ENCODE data around the gene OR2A42. TPM values are rescaled to one million over a fixed set of nuclear protein-coding genes. Genes with fewer than 3 reads are reported as not detected.
A peak's percentile ranks its signal among the peaks of the same experiment; 100 is the strongest.
"Not testable (repeated sequence)": the region's sequence is repeated elsewhere in the genome, so short reads cannot be mapped to it uniquely, and the experiment has no call there.

Gene OR2A42, protein sequence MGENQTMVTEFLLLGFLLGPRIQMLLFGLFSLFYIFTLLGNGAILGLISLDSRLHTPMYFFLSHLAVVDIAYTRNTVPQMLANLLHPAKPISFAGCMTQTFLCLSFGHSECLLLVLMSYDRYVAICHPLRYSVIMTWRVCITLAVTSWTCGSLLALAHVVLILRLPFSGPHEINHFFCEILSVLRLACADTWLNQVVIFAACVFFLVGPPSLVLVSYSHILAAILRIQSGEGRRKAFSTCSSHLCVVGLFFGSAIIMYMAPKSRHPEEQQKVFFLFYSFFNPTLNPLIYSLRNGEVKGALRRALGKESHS
- polyA plus RNA-seq (2011; rRNA removed) (not detected in 2 replicates), polyA plus RNA-seq (2017; fragmentation: RNase III; extraction: RNeasy Plus Mini Kit Qiagen cat#74134 plus additional on column Dnase treatment) (not detected in 3 replicates), polyA minus RNA-seq (2011; rRNA and poly(A)+ RNA removed) (not detected in 2 replicates)
- not detected in 2 replicates for polyA plus RNA-seq (2012; cell fraction: cytosol; rRNA removed)
- polyA plus RNA-seq (2012; cell fraction: nucleus; rRNA removed): not detected in 2 replicates

DNA sequence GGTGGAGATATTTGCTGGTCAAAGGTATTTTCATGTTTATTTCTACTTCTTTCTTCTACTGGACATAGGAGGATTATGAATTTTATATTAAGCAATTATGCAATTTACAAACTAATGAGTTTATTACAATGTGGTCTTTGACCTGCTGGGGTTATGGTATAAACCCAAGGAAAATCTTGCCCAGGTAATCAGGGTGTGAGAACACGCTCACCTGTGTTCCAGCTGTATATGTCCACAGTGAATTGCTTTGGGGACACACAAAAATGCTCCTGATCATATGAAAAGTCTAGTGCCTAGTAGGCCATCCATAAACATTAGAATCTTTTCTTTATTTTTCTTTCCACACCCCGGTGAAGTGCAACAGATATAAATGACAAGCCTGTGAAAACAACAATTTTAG is at the start of gene OR2A42:
TSS of gene OR2A42 (minus strand) at position 241 of the 400 bp plus-strand sequence. CDS start 6,762 bp downstream, outside the sequence.
- 15% methylated on average over 1 of the region's 2 CpGs for WGBS (ENCODE audit: missing lambda C conversion rate)
- CTCF ChIA-PET; H3K27ac ChIP-seq; H3K4me2 ChIP-seq; POLR2A ChIA-PET; ATAC-seq; DNase-seq (ENCODE audit: low read depth in 1 of 2, low spot score in 1 of 2); H3K4me3 ChIP-seq; H3K9me3 ChIP-seq; FAIRE-seq; H3K4me1 ChIP-seq: not testable (repeated sequence)

DNA sequence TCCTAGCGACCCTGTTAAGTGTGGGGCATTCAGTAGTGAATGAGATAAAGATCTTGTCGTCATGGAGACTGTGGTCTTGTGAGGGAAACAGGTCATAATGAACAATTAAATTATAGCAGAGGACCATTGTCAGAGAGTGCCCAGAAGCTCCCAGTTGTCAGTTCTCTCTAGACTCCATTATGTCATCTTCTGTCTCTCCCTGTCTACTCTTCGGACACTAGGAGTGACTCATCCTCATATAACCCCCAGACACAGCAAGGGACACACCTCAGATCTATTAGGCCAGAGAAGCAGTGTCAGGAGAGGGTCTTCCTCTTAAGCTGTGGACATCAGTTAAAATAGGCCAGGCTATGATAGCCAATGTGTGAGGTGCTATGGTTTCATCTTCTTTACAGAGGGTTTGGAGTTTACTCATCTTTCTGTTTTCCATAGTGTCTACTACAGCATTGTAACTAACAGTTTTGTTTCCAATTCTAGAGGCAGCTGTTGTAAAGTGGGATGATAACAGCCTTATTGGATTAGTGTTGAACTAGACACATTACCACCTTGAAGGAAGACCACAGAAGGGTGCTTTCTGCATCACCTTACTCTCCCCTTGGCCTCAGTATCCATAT is 47.9 kb upstream of the OR2A42 start:
- FAIRE-seq; H3K9me3 ChIP-seq; H3K27ac ChIP-seq; POLR2A ChIA-PET; ATAC-seq; H3K4me3 ChIP-seq; H3K4me1 ChIP-seq; CTCF ChIA-PET; H3K4me2 ChIP-seq; DNase-seq (ENCODE audit: low read depth in 1 of 2, low spot score in 1 of 2): not testable (repeated sequence)
- no CpG with 5 or more reads among the region's 3 CpGs for WGBS (ENCODE audit: missing lambda C conversion rate)

DNA sequence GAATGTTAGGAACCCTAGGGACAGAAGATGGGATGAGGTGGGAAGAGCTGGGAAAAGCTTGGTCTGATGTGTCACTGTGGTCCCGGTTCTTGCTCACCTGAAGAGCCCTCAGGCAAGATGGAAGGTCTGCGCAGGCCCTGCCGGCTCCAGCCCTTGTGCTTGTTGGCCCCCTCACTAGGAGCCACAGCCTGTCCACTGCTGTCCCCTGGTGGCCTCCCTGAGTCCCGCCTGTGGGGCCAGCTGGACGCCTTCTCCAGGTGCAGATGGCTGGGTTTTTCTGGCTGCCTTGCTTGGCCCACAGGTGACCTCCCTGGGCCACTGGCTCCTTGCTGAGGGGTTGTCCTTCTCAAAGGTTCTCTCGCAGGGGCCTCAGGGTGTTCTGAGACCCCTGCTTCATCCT is 44.3 kb upstream of the OR2A42 start:
- H3K4me1 ChIP-seq; POLR2A ChIA-PET; H3K4me3 ChIP-seq; FAIRE-seq; H3K4me2 ChIP-seq; H3K27ac ChIP-seq; H3K9me3 ChIP-seq; DNase-seq (ENCODE audit: low read depth in 1 of 2, low spot score in 1 of 2); CTCF ChIA-PET: not testable (repeated sequence)
- peak in 1 of 2 experiments; percentile 64; a peak in 3 of 6 replicates for ATAC-seq
- WGBS (ENCODE audit: missing lambda C conversion rate): no CpG with 5 or more reads among the region's 6 CpGs

DNA sequence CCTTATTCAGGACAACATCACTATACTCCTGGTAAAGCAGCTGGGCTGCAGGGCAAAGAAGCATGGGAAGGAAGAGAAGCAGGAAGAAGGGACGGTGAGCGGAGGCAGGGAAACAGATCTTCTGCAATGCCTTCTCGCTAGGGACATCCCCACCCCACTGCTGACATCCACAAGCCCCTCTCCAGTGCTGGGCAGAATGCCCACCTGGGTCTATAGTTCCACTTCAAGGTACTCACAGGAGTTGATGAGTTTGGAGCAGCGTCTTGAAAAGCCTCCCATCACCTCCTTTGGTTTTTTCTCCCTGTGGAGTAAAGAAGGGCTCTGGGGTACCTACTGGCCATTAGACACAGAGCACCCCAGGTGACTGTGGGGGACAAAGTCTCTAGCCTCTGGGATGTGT is 43.1 kb upstream of the OR2A42 start:
- H3K4me1 ChIP-seq; H3K4me3 ChIP-seq; H3K4me2 ChIP-seq; ATAC-seq; CTCF ChIA-PET; DNase-seq (ENCODE audit: low read depth in 1 of 2, low spot score in 1 of 2); POLR2A ChIA-PET; H3K9me3 ChIP-seq; H3K27ac ChIP-seq; FAIRE-seq: not testable (repeated sequence)
- WGBS (ENCODE audit: missing lambda C conversion rate): 39% methylated on average over 3 of the region's 4 CpGs

DNA sequence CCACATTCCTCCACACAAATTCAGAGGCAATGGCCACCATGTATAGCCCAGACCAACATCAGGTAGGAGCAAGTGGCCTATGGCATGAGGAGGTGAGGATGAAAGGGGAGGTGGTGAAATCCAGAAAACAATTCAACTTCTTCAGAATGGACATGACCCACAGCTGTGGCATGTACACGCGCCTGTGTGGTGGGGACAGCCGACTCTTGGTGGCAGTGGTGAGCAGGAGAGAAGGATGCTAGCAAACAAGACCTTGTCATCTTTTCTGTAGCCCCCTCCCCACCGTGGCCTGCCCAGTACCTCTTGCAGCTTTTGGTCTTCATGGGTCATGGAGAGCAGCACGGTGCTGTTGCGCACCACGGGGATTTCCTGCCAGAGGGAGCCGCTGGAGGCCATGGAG is 42.6 kb upstream of the OR2A42 start:
- DNase-seq (ENCODE audit: low read depth in 1 of 2, low spot score in 1 of 2); H3K4me1 ChIP-seq; ATAC-seq; H3K4me2 ChIP-seq; FAIRE-seq; POLR2A ChIA-PET; H3K4me3 ChIP-seq; H3K27ac ChIP-seq; H3K9me3 ChIP-seq; CTCF ChIA-PET: not testable (repeated sequence)
- no CpG with 5 or more reads among the region's 8 CpGs for WGBS (ENCODE audit: missing lambda C conversion rate)

DNA sequence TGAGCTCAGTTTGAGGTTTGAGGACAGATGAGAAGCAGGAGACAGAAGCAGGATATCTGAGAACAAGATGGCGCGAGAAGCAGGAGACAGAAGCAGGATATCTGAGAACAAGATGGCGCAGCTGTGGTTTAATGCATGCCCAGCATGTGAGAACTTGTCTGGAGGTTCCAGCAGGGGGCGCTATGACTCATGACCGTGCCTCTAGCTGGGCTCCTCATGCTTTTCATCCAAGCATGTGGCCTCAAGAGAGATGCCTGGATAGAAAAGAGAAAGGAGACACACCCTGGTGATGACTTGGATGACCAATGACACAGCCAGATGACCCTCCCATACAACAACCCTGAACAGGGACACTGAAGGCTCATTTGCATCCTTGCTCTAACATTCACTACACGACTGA is 40.6 kb upstream of the OR2A42 start:
- ATAC-seq; H3K4me3 ChIP-seq; H3K27ac ChIP-seq; DNase-seq (ENCODE audit: low read depth in 1 of 2, low spot score in 1 of 2); FAIRE-seq; H3K9me3 ChIP-seq; CTCF ChIA-PET; POLR2A ChIA-PET; H3K4me1 ChIP-seq; H3K4me2 ChIP-seq: not testable (repeated sequence)
- WGBS (ENCODE audit: missing lambda C conversion rate): 92% methylated on average over 3 of the region's 6 CpGs

DNA sequence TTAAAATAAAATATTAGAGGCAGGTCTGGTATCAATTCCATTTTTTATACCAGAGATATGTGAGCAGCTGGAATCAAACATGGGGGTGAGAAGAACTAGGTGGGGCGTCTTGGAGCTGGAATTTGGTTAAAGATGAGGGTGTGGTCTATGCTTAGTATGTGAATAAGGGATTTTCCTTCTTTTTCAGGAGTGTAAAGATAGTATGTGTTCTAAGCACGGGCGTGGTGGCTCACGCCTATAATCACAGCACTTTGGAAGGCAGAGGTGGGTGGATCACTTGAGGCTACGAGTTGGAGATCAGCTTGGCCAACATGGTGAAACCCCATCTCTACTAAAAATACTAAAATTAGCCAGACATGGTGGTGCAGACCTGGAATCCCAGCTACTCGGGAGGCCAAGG is 35.9 kb upstream of the OR2A42 start:
- H3K27ac ChIP-seq; CTCF ChIA-PET; ATAC-seq; POLR2A ChIA-PET; H3K9me3 ChIP-seq; H3K4me2 ChIP-seq; H3K4me3 ChIP-seq; H3K4me1 ChIP-seq; FAIRE-seq; DNase-seq (ENCODE audit: low read depth in 1 of 2, low spot score in 1 of 2): not testable (repeated sequence)
- 27% methylated on average over 5 of the region's 6 CpGs for WGBS (ENCODE audit: missing lambda C conversion rate)

DNA sequence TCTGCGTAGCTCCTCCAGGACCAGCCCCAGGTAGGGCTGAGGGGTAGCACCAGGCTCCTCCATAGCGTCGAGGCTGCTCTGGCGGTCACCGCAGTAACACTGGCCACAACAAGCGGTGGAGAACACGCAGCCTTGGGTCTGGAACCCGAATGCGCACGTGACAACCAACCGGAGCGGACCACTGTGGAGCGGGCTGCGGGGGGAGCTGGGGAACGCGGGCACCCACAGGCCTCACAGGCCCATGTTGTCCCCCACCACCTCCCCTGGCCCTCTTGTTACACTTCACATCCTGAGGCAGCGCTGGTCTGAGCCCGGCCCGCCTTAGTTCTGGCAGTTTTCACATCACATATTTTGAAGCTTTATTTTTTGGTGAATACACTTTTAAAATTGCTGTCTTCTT is 29.8 kb upstream of the OR2A42 start, which contains the start of gene CTAGE8:
TSS of gene CTAGE8 (minus strand) at position 101 of the 400 bp plus-strand sequence. CDS start at position 63, 38 bp downstream.
- FAIRE-seq; H3K4me2 ChIP-seq; CTCF ChIA-PET; DNase-seq (ENCODE audit: low read depth in 1 of 2, low spot score in 1 of 2); H3K9me3 ChIP-seq; H3K27ac ChIP-seq; H3K4me3 ChIP-seq; POLR2A ChIA-PET; ATAC-seq; H3K4me1 ChIP-seq: not testable (repeated sequence)
- 100% methylated on average over 1 of the region's 19 CpGs for WGBS (ENCODE audit: missing lambda C conversion rate)

DNA sequence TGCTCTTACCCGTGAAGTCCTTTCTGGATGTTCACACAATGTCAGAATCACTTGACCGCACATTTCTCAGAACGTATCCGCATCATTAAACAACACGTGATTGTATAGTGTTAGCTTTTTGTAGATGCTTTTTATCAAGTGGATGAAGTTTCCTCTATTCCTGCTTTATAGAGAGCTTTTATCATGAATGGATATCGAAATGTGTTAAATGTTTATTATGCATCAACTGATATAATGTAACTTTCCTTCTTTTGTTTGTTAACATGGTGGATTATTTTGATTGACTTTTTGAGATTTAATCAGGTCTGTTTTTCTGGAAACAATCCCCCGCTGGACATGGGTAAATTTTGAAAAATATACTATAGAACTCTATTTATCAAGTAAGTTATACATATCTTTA is 25.3 kb upstream of the OR2A42 start, which contains the start of gene OR2A7:
TSS of gene OR2A7 (minus strand) at position 101 of the 400 bp plus-strand sequence. CDS start 5,164 bp downstream, outside the sequence.
- 59% methylated on average over 7 of the region's 7 CpGs for WGBS (ENCODE audit: missing lambda C conversion rate)
- FAIRE-seq; ATAC-seq; H3K4me3 ChIP-seq; H3K9me3 ChIP-seq; H3K4me2 ChIP-seq; H3K27ac ChIP-seq; POLR2A ChIA-PET; H3K4me1 ChIP-seq; CTCF ChIA-PET; DNase-seq (ENCODE audit: low read depth in 1 of 2, low spot score in 1 of 2): not testable (repeated sequence)

DNA sequence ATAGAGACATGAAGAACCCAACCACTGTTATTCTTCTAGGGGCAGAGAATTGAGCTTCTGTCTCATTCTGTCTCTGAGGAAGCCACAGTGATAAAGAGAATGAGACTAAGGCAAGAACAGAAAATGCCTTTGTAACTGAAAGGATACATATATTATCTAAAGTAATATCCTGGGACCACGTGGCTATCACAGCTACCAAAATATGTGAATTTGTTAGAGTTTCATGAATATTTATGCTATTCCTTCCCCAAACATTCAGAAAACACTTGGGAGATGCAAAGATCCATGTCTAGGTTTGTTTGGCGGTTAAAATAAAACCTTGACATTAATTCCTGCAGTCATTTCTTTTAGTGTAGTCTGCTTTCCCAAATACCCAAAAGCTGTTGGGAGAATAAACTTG is 22.7 kb upstream of the OR2A42 start:
- WGBS (ENCODE audit: missing lambda C conversion rate): no CpG with 5 or more reads among the region's 2 CpGs
- ATAC-seq; CTCF ChIA-PET; H3K4me1 ChIP-seq; H3K9me3 ChIP-seq; POLR2A ChIA-PET; H3K27ac ChIP-seq; H3K4me2 ChIP-seq; H3K4me3 ChIP-seq; DNase-seq (ENCODE audit: low read depth in 1 of 2, low spot score in 1 of 2): not testable (repeated sequence)
- FAIRE-seq: peak; percentile 36

DNA sequence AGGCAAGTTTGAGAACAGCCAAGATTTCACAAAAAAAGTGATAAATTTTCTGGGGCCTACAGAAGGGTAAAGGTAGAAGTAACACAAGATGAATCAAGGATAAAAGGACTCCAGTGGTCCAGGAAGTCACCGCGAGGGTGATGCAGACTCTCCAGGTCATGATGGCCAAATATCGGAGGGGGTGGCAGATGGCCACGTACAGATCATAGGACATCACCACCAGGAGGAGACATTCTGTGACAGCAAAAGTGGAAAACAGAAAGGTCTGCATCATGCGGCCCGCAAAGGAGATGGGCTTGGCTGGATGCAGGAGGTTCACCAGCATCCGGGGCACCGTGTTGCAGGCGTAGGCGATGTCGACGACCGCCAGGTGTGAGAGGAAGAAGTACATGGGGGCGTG is 19.7 kb upstream of the OR2A42 start:
- H3K4me3 ChIP-seq; H3K9me3 ChIP-seq; CTCF ChIA-PET; DNase-seq (ENCODE audit: low read depth in 1 of 2, low spot score in 1 of 2); H3K4me2 ChIP-seq; FAIRE-seq; POLR2A ChIA-PET; H3K27ac ChIP-seq; H3K4me1 ChIP-seq: not testable (repeated sequence)
- ATAC-seq: peak; percentile 38 to 66; a peak in 3 of 6 replicates
- no CpG with 5 or more reads among the region's 14 CpGs for WGBS (ENCODE audit: missing lambda C conversion rate)
